GM21515 (cell line): Measurements from ENCODE around the gene OVOL3.

Experiments
- ATAC-seq: cut with Tn5 transposase; IDR thresholded peaks from one replicate; pipeline ENCODE4 v1.9.1; 2021; ENCODE audit not compliant: unreplicated experiment

The OVOL3 gene

GRCh38 chr19:36100476-36100875 is 10.5 kb upstream of the OVOL3 start:
- no peak for ATAC-seq

GRCh38 chr19:36101550-36102327 is 9.2 kb upstream of the OVOL3 start:
- no peak for ATAC-seq

GRCh38 chr19:36103040-36103626 is 7.8 kb upstream of the OVOL3 start:
- ATAC-seq = no peak

GRCh38 chr19:36103842-36104552 is 6.9 kb upstream of the OVOL3 start:
- ATAC-seq = no peak

- ATAC-seq = no peak
These were observed 4.5 kb upstream of the OVOL3 start for GRCh38 chr19:36106441-36106840.

GRCh38 chr19:36106991-36107390 is 4.0 kb upstream of the OVOL3 start:
- no peak for ATAC-seq

GRCh38 chr19:36108684-36109083 is 2.3 kb upstream of the OVOL3 start:
- no peak for ATAC-seq

GRCh38 chr19:36111200-36111539 is 227 bp downstream of the OVOL3 start:
- no peak for ATAC-seq

- no peak for ATAC-seq
These were observed 1.7 kb downstream of the OVOL3 start for GRCh38 chr19:36112678-36113077.

- ATAC-seq = no peak
These were observed 2.5 kb downstream of the OVOL3 start for GRCh38 chr19:36113425-36113824.

- ATAC-seq = no peak
These were observed 3.2 kb downstream of the OVOL3 start for GRCh38 chr19:36113894-36114720.

GRCh38 chr19:36114721-36115452 is 3.9 kb downstream of the OVOL3 start, which contains the start of gene POLR2I:
POLR2I (minus strand) TSS chr19:36114875; CDS start chr19:36114856, 19 bp downstream.
- peak; percentile 67 for ATAC-seq

- ATAC-seq = no peak
These were observed 4.8 kb downstream of the OVOL3 start, which contains the start of gene TBCB for GRCh38 chr19:36115453-36116343. TBCB (plus strand) TSS chr19:36115468; CDS start chr19:36115561, 93 bp downstream.

GRCh38 chr19:36116344-36116637 is 5.3 kb downstream of the OVOL3 start:
- no peak for ATAC-seq

GRCh38 chr19:36120092-36120983 is 9.4 kb downstream of the OVOL3 start:
- no peak for ATAC-seq

GRCh38 chr19:36120984-36121358 is 10.0 kb downstream of the OVOL3 start:
- ATAC-seq = no peak

GRCh38 chr19:36121486-36122124 is 10.7 kb downstream of the OVOL3 start:
- ATAC-seq = no peak

GRCh38 chr19:36125557-36125956 is 14.6 kb downstream of the OVOL3 start:
- ATAC-seq = no peak
